IPS-18c (cell line): Measurements from ENCODE around the gene PEX1.
"Not testable (repeated sequence)": the region's sequence is repeated elsewhere in the genome, so short reads cannot be mapped to it uniquely, and the experiment has no call there.

Source experiments
- H3K4me3 ChIP-seq: 2 replicates; pipeline ENCODE4 v1.7.0; 2013; ENCODE audit warnings: low read depth, mild to moderate bottlenecking, low read length, moderate library complexity; ENCODE audit not compliant: insufficient read depth
- H3K9me3 ChIP-seq: one replicate; pipeline ENCODE4 v1.6.1; 2013; ENCODE audit warnings: mild to moderate bottlenecking, low read length, moderate library complexity; ENCODE audit not compliant: control insufficient read depth, insufficient read depth

PEX1 gene

DNA sequence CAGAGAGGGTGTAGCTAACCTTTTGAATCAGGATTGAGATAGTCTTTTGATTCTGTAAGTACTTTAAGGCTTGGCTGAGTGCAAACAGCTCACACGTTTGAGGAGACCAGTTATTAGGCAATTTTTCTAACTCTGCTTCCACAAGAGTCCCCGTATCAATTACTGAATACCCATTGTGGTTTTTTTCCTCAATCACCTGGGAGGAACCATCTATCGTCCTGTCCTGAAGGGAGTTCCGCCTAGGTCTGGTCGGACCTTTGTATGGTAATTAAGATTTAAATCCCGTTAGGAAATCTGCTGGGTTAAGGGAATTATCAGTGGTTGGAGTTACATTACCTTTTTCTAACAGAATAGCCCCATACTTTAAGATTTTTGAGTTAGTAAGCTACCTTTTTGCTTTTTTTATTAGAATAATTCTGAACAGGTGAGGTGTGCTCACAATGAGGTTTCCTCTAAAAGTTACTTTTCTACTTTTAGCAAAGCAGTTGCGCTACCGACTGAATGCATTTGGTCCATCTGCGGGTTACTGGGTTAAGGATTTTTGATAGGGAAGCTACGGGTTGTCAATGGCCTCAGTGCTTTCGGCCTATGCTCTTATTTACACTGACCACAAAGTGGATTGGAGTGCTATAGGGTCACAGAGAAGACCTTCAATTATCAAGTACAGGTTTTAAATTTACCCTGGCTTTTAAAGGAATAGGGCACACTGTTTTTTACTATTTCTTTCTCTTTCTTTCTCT lies 52.3 kb downstream of the PEX1 start:
- H3K4me3 ChIP-seq, H3K9me3 ChIP-seq: not testable (repeated sequence)

DNA sequence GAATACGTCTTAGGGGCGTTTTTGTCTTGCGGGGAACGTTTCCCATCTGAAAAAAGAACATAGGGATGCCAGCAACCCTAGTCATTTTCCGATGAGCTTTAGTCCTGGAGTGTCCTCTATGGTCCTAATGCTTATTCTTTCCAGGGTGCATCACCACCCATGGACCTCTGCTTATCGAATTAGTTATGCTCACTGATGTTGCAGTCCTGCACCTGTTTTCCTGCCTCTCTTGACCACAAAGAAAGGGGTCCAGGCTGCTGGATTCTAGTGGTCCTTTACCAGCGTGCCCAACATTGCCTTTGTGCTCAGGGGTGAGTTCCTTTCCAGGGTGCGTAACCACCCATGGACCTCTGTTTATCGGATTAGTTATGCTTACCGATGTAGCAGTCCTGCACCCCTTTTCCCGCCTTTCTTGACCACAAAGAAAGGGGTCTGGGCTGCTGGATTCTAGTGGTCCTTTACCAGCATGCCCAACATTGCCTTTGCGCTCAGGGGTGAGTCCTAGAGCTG lies 53.0 kb downstream of the PEX1 start:
- H3K4me3 ChIP-seq, H3K9me3 ChIP-seq: not testable (repeated sequence)

DNA sequence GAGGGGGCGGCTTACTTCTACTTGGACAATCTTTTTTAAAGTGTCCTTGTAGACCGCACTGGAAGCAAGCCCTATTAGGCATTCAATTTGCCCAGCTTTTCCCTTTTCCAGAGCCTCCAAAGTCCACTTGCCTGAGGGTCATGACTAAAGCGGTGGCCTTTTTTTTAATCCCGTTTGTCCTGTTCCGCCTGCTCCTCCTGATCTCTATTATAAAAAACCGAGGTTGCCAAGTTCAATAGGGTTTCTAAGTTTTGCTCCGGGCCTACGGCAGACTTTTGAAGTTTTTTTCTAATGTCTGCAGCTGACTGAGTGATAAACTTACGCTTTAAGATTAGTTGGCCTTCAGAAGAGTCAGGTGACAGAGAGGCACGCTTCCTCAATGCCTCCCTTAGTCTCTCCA lies 54.3 kb downstream of the PEX1 start:
- not testable (repeated sequence) for H3K9me3 ChIP-seq, H3K4me3 ChIP-seq

DNA sequence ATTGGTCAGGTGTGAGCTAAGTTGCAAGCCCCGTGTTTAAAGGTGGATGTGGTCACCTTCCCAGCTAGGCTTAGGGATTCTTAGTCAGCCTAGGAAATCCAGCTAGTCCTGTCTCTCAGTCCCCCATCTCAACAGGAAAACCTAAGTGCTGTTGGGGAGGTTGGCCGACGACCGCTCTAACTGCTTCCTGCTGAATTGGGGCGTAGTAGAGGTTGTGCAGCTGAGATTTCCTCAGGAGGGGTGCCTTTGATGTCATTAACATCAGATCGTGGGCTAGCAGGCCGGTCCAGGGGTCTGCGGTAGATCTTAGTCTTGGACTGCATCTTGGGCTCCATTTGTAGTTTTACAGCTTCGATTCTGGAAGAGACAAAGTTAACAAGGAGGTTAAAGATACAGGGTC lies 59.7 kb downstream of the PEX1 start:
- H3K4me3 ChIP-seq = not testable (repeated sequence)

DNA sequence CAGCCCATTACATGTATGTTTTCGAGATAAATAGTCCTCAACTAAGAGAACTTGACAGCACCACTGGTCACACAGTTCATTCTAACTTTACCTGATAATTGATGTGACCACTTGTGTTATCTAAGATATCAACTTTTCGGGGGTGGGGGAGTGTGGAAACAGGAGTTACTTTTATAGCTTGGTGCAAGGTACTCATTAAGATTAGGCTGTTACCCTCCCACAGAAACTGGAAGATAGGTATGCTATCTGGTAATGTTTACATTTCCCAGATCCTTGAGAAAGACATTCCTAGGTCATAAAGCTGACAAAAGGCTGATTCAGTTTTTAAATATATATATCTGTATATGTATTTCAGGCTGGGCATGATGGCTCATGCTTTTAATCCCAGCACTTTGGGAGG lies 61.6 kb downstream of the PEX1 start:
- peaks cover 4% of the 10 kb centered on the region for H3K9me3 ChIP-seq
- H3K4me3 ChIP-seq = no peak overlapping the region

More for the DNA sequence above, 59.7 kb downstream of the PEX1 start:
- not testable (repeated sequence) for H3K9me3 ChIP-seq

DNA sequence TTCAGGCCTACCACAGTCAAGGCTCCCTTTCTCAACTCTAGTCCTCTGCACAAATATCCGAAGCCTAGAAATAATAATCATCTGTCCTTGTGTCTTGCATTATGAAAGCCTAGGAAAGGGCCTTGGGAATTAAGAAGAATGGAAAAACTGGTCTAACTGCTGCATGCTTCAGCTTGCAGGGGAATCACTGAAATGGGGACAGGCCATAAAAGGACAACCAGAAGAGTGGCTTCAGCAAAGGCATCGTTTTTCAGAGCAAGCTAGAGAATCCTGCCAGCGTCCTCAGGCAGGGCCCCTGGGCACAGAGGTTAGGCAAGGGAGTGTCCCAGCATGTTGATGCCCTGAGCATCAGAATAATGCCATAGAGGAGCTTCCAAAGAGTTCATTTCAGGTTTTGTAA lies 63.8 kb downstream of the PEX1 start:
- Histone ChIP-seq H3K4me3 (no peak overlapping the region), H3K9me3 (peaks cover 4% of the 10 kb centered on the region)

DNA sequence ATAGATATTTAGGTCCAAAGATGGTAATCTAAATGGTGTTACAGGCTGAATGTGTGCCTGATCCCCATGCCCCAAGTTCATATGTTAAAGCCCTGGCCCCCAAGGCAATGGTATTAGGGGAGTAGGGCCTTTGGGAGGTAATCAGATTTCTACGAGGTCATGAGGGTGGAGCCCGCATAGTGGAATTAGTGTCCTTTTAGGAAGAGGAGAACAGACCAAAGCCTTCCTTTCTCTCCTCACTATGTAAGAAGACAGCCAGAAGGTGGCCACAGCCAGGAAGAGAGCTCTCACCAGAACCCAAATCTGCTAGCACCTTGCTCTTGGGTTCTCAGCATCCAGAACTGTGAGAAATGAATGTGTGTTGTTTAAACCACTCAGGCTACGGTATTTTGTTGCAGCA lies 65.8 kb downstream of the PEX1 start:
- Histone ChIP-seq H3K9me3 (no peaks in the 10 kb centered on the region), H3K4me3 (no peak overlapping the region)

DNA sequence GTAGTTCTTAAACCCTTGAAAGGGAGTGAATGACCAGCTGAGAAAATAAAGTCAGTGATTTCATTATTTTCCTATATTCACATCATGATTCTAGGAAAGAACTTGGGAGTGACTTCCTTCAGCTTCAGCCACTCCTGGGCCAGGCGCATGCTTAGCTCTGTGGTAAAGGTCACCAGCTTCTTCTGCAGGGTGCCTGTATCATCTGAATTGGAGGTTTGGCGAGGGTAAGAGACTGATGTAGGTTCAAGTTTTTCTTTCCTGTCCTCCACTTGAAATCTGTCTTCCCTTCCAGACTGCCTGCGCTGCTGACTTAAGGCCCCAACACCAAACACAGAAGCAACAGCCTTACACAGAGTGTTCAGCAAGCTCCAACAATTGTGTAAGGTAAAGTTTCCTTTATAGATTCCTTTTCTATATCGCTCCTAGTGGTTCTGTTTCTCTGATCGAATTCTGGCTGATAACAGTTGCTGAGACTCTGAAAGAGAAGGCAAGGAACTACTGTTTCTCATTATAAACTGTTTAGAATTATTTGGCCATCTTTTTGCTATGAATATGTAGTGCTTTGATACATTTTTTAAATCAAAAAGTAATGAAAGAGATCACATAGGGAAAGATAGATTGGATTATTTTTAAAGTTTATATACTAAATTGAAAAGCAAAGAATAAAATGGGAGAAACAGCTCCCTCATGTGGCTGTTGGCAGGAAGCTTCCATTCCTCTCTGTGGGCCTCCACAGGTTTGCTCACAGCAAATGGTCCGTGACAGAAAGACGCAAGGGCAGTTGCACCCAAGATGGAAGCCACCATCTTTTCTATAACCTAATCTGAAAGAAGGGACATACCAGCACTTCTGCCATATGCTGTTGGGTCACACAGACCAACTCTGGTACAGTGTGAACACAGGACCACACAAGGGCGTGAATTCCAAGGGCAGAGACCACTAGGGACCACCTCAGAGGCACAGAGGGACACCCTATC lies 67.0 kb downstream of the PEX1 start:
- Histone ChIP-seq H3K9me3 (no peaks in the 10 kb centered on the region), H3K4me3 (no peak overlapping the region)

DNA sequence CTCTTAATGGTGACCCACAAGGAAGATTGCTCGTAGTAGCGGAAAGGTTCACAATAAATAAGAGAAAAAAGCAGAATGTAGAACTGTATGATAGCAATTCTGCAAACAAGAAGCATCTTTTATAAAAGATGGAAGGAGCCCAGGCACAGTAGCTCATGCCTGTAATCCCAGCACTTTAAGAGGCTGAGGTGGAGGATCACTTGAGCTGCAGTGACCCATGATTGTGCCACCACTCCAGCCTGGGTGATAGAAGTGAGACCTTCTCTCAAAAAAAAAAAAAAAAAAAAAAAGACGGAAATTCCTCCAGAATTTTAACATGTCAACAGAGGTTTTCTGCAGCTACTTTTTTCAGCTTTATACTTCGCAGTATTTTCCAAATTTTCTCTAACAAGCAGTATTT lies 67.8 kb downstream of the PEX1 start:
- H3K9me3 ChIP-seq = no peaks in the 10 kb centered on the region
- no peak overlapping the region for H3K4me3 ChIP-seq

DNA sequence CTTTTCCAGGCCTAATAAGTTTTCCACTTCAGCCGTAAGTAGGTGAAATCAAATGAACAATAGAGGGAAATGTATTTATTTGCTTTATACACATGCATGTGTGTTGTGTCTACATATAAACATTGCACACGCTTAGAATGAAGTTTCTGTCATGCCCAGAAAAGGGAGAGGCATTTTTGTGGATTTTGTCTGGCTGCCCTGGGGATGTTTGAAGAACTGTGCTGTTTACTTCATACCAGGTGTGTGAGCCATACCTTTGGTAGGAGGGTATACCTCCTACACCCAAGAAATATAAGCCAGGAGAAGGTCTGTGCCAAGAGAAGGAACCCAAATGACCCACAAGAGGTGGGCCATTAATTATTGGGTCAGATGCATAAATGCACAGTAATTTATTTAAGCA lies 68.2 kb downstream of the PEX1 start:
- Histone ChIP-seq H3K9me3 (no peaks in the 10 kb centered on the region), H3K4me3 (no peak overlapping the region)

DNA sequence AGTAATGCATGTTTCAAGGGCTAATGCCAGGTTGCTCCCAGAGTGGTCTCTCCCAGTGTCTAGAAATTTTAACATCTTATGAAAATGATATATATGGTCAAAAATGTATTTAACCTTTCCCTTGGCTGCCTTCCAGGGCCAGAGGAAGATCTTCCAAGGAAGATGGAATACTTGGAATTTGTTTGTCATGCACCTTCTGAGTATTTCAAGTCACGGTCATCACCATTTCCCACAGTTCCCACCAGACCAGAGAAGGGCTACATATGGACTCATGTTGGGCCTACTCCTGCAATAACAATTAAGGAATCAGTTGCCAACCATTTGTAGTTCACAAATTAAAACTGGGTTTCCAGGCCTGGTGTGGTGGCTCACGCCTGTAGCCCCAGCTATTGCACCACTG lies 72.1 kb downstream of the PEX1 start:
- no peak overlapping the region for H3K4me3 ChIP-seq
- H3K9me3 ChIP-seq = no peaks in the 10 kb centered on the region

DNA sequence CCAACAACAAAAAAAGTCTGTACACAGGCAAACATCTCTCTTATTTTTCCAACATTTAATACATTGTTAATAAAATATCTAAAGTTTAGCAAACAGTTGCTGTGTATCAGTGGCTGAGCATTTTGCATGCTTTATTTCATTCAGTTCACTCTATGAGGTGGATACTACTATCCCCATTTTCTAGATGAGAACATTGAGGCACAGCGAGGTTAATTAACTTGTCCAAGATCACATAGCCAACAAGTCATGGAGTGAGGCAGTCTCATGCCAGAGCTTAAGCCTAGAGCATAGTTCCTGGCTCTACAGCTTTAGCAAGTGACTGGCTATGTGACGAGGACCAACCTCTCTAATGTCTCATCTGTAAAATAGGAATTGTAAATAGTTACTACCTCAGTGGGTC lies 76.7 kb downstream of the PEX1 start:
- Histone ChIP-seq H3K4me3 (no peak overlapping the region), H3K9me3 (no peaks in the 10 kb centered on the region)

DNA sequence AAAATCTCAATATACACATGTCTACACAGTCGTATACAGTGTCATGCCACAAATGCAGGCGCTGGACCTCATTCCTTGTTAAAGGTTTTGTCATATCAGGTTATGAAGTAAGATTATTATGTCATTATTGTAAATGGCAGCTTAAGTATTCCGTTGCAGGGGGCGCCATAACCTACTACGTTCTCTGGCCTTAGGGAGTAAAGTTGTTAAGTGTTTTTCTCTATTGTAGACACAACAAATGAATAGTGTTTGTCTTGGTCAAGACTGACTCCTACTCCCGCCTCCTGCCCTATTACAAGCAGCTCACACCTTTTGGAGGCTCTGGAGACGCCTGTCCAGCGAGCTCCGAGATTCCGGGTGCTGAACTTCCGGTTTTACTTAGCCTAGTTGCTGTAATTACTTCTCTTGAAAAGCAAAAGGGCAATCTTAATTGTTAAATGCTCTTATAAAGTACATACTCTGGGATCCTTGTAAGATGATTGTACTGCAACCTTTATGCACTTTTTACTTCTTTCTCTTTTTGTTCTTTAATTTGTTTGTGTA lies 80.0 kb downstream of the PEX1 start:
- Histone ChIP-seq H3K4me3 (peak overlapping the region; percentile 91), H3K9me3 (no peaks in the 10 kb centered on the region)

DNA sequence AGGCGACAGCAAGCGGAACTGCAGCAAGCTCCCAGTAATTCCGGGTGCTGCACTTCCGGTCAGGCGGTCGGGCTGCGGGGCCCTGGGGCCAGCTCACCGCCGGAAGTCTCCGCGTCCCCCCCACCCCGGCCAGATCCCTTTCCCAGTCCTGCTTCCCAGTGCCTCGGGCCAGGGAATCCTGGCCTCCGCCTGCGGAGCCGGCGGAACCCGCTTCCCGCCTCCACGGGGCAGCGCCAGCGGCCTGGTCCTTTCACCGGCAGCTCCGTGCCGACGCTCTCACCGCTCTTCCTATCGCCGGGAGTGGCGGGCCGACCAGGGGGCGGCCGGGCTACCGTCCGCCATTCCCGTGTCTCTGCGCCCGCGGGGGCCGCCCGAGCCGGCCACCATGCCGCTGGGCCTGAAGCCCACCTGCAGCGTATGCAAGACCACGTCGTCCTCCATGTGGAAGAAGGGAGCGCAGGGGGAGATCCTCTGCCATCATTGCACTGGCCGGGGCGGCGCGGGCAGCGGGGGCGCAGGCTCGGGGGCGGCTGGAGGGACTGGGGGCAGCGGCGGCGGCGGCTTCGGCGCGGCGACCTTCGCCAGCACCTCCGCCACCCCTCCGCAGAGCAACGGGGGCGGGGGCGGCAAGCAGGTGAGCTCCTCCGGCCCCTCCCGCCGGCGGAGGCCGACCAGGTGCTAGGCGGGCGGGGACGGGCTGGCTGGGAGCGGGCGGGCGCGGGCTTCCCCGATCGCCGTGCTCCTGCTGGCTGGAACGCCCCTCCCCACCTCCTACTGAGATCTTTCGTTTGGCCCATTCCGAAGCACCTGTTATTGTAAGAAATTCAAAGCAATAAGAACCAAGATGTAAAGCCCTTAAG lies 80.7 kb downstream of the PEX1 start, which contains the start of gene GATAD1:
Gene GATAD1 (plus strand): TSS at position 138 of the 860 bp plus-strand sequence. CDS start 248 bp downstream, at position 386.
- Histone ChIP-seq H3K4me3 (peak within 1 kb of the TSS; percentile 91), H3K9me3 (no peaks in the 10 kb centered on the region)

DNA sequence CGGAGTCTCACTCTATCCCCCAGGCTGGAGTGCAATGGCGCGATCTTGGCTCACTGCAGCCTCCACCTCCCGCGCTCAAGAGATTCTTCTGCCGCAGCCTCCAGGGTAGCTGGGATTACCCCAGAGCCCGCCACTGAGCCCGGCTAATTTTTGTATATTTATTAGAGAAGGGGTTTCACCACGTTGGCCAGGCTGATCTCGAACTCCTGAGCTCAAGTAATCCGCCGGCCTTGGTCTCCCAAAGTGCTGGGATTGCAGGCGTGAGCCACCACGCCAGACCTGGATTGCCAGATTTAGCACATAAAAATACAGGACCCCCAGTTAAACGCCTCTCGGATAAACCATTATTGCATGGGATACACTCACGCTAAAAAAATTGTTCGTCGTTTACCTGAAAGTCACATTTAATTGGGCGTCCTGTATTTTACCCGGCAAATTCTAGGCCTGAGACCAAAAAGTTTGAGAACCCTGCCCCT lies 81.4 kb downstream of the PEX1 start:
- Histone ChIP-seq H3K9me3 (no peaks in the 10 kb centered on the region), H3K4me3 (no peak overlapping the region)

DNA sequence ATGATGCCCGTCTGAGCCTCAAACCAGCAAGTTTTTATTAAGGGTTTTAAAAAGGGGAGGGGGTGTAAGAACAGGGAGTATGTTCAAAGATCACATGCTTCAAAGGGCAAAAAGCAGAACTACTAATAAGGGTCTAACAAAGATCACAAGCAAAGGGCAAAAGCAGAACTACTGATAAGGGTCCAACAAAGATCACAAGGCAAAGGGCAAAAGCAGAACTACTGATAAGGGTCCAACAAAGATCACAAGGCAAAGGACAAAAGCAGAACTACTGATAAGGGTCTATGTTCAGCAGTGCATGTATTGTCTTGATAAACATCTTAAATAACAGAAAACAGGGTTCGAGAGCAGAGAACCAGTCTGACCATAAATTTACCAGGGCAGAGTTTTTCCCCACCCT lies 85.6 kb downstream of the PEX1 start:
- H3K4me3 ChIP-seq = not testable (repeated sequence)

More for the DNA sequence above, 85.6 kb downstream of the PEX1 start:
- H3K9me3 ChIP-seq = not testable (repeated sequence)
